Activated naive CD8-positive, alpha-beta T cell treated with anti-CD3 and anti-CD28 coated beads, Interleukin-2, amount 50 U/mL, for 16 hours (primary cell): Measurements from ENCODE around the gene QSER1.
"Not testable (repeated sequence)": the region's sequence is repeated elsewhere in the genome, so short reads cannot be mapped to it uniquely, and the experiment has no call there.

Experiments
- DNase-seq: peaks from one replicate; pipeline ENCODE4 v3.0.0-alpha.2; 2020; ENCODE audit warnings: low read depth, low spot score

The QSER1 gene

DNA sequence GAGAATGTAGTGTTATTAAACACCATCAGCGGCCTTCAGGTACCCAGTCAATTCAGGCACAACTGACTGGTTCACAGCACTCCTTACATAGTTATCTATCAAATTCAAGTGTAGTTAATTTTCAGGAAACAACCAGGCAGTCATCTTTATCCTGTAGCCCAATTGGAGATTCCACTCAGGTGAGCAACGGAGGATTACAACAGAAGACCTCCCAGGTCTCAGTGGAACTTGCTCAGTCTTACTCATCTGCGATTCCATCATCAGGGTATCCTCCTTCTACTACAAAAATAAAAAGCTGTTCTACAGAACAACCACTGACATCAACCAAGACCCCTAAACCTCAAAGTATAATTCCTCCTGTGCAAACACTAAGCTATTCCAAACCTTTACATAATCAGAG, 39.6 kb downstream of the QSER1 start:
- no peak for DNase-seq

DNA sequence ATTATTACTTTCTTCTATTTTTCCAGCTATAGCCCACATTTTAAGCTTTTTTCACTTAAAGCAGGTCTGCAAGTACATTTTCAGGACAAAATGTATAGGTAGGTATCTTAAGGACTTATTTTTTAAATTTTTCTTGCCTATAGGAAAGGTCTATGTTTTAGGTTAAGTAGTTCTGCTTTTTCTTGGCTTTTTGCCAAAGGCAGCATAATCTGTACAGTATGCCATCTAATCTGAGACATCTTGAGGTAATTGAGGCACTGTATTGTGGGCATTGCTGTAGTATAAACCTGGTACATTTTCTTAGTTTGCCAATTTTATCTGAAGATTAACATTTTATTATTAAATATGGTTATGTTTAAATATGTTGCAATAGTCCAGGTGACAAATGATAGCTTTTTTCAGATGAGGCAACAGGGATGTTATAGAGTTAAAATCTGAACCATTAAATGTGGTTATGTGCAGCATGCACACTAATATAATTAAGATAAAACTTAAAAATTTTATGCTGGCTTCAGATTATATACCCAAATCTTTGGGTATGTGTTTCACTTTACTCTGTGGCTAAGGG, 42.9 kb downstream of the QSER1 start:
- DNase-seq, result no peak

DNA sequence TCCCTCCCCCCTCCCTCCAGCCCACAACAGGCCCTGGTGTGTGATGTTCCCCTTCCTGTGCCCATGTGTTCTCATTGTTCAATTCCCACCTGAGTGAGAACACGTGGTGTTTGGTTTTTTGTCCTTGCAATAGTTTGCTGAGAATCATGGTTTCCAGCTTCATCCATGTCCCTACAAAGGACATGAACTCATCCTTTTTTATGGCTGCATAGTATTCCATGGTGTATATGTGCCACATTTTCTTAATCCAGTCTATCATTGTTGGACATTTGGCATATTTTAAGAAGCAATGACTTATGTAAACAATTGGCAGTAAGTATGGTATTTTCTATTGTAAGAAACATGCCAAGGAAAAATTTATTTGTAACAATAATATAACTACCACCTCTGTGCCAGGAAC, 43.6 kb downstream of the QSER1 start:
- DNase-seq, result not testable (repeated sequence)

DNA sequence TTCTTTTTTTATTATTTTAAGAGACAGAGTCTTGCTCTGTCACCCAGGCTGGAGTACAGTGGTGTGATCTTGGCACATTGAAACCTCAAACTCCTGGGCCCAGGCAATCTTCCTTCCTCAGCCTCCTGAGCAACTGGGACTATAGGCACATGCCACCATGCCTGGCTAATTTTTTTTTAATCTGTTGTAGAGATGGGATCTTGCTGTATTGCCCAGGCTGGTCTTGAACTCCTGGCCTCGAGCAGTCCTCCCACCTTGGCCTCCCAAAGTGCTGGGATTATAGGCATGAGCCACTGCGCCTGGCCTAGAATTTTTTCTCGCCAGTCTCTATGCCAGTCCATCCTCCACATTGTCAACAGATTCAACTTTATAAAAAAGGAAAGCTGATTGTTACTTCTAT, 44.7 kb downstream of the QSER1 start:
- not testable (repeated sequence) for DNase-seq

DNA sequence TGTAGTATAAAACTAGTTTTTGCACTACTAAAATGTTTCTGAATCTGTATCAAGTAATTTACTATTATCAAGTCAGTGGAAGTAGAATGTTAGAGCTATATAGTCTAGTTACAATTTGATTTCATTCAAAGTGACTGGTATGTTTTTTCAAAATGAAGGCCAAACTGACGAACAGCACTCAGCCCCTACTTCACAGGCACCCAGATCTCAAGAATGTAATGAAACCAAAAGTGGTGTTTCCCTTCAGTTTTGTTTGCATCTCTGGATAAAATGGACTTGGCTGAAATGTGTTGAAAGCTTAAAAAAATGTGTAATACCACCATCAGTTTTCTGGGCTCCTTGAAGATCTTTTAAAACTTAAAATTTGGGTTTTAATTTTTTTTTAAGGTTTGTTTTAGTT, 46.4 kb downstream of the QSER1 start:
- no peak for DNase-seq

DNA sequence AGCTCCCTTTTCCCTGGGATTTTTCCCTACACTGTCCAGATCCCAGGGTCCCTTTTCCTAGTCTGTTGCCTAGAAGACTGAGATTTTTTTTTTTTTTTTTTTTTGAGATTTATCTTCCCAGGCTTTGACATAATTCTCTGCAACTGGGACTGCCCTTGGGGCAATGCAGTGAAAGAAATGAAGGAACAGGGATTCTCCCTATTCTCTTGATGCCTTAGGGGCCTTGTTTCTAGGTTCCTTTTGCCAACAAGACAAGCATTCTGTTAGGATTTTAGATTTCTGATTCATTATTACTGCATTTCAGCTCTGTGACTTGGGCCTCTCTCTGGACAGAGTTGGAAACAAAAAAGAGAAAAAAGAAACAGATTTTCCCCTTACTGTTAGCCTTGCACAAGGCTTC, 47.3 kb downstream of the QSER1 start:
- DNase-seq, result no peak

DNA sequence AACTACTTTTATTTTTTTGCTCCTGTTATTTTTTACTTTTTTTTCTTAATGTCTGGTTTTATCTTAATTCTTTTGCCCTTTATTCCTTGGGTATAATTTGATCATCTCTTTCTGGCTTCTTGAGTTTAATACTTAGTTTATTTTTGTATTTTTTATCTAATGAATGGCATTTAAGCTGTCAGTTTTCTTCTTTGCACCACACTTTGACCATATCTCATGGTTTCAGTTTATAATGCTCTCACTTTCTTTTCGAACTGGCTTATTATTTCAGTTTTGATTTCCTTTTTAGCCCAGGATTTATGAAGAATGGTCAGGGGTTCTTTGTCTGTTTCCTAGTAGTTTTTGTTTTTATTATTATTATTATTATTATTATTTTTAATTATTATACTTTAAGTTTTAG, 48.3 kb downstream of the QSER1 start:
- no peak for DNase-seq

DNA sequence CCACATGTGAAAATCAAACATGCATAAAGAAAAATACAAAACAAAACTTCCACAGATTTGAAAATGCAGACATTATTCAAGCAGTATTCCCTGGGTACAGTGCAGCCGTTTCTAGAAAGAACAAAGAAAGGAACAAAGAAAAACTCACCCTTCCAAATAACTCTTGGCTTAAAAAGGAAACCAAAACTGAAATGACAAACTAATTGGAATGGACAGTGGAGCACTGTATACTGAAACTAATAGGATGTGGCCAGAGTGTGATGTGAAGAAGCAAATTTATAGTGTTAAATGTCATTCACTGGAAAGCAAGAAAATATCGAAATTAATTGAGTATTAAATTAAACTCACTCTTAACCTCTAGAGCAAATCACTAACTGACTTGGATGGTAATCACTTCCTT, 55.4 kb downstream of the QSER1 start:
- no peak for DNase-seq

DNA sequence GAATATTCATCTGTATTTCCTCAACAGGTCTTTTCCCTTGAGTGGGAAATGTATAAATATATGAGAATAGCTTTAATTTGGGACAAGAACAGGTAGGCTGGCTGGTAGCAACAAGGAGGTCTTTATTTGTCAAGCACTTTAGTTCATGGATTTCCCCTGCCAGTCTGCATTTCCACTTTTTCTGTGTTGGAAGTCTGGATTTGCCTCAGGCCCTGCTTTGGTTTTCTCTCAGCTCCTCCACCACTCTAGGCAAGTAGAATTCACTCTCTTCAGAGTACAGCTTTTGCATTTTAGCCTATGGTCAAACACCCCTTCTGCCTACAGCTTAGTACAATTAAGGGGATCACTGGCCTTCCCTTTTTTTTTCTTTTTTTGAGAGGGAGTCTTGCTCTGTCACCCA, 57.1 kb downstream of the QSER1 start:
- no peak for DNase-seq

DNA sequence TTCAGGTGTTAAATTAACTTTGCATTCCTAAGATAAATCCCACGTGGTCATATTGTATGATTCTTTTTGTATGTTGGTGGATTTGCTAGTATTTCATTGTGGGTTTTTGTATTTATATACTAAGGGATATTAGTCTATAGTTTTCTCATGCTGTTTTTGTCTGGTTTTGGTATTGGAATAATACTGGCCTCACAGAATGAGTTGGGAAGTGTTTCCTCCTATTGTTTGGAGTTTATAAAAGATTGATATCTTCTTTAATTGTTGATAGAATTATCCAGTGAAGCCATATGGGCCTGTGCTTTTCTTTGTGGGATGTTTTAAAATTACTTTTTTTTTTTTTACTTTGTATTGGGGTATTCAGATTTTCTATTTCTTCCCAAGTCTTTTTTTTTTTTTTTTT, 59.8 kb downstream of the QSER1 start:
- no peak for DNase-seq

DNA sequence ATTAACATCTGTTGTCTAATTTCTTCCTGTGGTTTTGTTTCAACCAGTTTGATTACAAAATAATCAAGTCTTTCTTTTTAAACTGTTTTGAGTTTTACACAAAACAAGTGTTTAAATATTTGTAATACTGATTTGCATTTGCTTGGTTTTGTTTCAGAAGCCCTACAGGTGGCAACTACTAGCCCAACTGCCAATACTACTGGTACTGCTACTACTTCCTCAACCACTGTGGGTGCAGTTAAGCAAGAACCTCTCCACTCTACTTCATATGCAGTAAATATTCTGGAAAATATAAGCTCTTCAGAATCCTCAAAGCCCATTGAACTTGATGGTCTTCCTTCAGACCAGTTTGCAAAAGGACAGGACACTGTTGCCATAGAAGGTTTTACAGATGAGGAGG, 61.1 kb downstream of the QSER1 start:
- no peak for DNase-seq

DNA sequence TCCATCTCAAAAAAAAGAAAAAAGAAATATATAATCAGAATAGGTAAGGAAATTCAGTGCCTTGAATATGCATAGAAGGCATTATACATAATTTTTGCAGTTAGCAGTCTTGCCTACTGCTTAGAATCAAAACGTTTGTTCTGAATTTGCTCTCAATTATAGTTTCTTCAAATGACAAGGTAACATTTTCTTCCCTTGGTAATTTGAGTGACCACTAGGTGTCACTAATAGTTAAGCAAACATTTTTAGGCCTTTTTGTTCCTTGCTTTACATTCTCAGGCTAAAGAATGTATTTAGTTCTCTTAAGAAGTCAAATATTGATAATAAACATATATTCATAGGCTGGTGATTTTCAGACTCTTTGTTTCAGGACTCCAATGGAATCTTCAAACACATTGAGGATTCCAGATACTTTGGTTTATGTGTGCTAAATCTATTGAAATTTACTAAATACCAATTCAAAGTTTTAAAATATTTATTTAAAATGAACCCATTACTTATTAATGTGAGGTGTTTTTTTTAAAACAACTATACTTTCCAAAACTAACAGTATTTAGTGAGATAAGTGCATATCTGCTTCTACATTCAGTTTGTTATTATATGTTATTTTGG, 68.0 kb downstream of the QSER1 start:
- DNase-seq, result no peak

DNA sequence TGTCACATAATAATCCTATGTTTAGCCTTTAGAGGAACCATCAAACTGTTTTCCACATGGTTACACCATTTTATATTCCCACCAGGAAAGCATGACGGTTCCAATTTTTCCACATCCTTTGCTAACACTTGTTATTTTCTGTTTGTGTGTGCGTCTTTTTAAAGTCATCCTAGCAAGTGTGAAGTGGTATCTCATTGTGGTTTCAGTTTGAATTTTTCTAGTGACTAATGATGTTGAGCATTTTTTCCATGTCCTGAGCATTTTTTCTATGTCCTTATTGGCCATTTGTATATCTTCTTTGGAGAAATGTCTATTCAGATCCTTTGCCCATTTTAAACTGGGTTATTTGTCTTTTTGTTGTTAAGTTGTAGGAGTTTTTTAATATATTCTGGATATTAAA, 69.4 kb downstream of the QSER1 start:
- DNase-seq, result no peak

DNA sequence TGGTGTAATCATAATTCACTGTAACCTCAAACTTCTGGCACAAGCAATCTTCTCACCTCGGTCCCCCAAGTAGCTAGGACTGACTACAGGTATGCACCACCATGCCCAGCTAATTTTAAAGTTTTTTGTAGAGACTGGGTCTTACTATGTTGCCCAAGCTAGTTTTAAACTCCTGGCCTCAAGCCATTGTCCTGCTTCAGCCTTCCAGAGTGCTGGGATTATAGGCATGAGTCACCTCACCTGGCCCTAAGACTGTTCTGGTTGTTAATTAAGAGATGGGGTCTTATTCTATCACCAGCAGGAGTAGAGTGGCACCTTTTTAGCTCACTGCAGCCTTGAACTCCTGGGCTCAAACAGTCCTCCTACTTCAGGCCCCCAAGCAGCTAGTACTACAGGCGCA, 71.1 kb downstream of the QSER1 start:
- no peak for DNase-seq

DNA sequence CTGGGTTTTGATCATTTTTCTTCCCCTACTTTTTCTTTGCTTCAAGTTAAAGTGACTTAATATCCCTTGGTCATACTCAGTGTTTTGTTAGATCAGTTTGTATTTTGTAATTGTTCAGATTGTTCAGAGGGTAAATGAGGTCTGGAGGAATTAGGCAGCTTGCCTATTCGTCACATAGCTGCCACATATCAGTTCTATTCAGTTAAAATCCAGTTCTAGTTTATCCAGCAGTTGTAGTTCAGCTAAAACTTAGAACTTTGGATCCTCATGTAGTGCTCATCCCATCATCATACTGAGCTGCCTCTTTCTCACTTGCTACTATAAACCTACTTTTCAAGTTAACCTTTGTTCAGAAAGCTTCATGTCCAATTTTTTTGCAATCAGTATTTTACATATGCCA, 75.9 kb downstream of the QSER1 start:
- no peak for DNase-seq

DNA sequence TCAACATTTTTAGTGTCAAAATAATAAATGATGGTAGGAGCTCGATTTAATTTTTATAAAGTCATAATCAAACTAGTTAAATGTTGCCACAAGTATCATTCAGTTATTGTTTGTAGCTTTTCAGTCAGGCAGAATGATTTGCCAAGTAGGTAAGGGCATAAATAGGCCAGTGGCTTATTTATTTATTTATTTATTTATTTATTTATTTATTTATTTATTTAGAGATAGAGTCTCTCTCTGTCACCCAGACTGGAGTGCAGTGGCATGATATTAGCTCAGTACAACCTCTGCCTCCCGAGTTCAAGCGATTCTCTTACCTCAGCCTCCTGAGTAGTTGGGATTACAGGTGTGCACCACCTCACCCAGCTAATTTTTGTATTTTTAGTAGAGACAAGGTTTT, 79.6 kb downstream of the QSER1 start:
- DNase-seq, result not testable (repeated sequence)

DNA sequence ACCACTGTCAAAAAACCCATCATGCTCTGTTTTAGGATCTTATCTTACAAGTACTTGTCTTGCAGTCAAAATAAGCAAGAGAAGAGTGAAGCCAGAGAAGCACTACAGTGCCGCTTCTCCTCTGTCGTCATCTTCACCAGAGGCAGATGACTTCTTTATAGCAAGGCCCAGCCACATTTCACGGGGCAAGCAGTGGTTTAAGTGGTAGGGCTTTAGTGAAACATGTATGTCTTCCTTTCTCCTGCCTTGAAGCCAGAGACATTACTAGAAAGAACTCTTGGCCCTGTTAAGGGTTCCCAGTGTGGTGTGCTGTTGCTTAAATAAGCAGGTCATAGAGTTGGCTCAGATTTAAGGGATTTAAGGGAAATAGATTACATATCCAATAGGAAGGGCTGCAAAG, 80.2 kb downstream of the QSER1 start:
- DNase-seq, result no peak

DNA sequence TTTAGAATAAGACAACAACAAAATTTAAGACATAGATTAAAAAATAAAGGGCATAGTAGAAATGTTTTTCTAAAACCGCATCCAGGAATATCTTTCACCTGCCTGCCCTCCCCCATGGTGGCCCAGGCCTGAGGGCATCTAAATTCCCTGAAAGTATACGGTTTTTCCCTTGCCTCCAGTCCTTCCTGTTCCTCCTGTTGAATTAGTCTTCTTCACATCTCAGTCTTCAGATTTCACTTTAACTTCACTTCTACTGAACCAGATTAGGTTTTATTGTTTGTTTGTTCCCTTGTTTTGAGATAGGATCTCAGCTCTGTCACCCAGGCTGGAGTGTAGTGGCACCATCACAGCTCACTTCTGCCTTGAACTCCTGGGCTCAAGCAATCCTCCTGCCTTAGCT, 90.0 kb downstream of the QSER1 start:
- no peak for DNase-seq

DNA sequence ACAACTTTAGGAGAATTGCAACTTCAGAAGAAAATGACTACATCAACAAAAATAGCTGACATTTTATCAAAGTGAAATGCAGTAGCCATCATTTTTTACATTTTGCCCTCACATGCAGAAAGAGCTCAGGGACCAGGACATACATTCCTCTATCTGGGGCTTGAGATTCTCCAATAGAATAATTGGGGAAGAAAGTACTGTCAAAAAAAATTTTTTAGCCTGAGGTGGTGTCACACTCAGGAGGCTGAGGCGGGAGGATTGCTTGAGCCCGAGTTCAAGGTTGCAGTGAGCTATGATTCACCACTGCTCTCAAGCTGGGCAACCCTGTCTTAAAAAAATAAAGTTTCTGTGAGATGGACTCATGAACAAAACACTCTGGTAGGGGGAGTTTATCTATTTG, 90.9 kb downstream of the QSER1 start:
- no peak for DNase-seq

DNA sequence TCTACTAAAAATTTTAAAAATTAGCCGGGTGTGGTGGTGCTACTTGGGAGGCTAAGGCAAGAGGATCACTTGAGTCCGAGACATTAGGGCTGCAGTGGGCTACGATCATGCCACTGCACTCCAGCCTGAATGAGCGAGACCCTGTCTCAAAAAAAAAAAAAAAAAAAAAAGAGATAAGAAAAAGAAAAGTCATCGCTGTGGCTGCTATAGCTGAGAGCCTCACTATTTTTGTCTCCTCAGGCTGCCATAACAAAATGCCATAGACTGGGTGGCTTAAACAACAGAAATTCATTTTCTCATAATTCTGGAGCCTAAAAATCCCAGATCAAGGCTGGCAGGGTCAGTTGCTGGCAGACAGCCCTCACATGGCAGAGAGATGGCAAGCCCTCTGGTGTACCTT, 93.0 kb downstream of the QSER1 start:
- no peak for DNase-seq

DNA sequence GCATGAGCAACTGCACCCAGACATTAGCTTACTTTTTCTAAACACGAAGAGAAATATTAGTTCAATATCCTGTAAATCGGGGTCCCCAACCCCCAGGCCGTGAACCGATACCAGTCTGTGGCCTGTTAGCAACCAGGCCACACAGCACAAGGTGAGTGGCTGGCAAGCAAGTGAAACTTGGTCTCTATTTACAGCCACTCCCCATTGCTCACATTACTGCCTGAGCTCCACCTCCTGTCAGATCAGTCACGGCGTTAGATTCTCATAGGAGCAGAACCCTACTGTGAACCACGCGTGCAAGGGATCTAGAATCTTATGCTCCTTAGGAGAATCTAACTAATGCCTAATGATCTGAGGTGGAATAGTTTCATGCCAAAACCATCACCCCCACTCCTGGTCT, 95.2 kb downstream of the QSER1 start:
- DNase-seq, result no peak

DNA sequence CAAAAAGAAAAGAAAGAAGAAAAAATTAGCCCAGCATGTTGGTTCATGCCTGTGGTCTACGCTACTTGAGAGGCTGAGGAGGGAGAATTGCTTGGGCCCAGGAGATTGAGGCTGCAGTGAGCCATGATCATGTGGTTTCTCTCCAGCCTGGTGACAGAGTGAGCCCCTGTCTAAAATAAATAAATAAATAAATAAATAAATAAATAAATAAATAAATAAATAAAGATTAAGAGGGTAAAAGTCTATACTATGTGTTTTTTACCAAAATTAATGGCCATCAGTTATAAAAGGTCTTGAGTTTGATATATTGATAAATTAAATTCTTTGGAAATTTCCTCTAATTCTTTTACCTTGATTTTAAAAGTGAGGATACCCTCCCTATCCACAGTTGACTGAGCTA, 97.9 kb downstream of the QSER1 start:
- DNase-seq, result no peak

DNA sequence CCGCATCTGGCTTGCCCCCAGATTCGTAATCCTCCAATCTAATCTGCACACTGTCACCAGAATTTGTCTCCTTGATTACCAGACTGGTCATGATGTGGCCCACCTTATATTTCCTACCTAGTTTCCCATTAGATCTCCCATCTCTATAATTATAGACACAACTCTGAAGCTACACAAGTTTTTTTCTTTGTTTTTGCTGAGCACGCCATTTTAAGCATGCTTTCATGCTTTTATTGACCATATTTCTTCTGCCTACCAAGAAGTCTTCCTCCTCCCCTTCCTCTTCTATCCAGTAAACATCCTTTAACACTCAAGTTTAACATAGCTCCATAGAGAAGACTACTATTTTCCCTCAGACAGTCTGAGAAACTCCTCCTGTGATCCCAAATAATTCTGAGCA, 98.8 kb downstream of the QSER1 start:
- DNase-seq, result no peak

DNA sequence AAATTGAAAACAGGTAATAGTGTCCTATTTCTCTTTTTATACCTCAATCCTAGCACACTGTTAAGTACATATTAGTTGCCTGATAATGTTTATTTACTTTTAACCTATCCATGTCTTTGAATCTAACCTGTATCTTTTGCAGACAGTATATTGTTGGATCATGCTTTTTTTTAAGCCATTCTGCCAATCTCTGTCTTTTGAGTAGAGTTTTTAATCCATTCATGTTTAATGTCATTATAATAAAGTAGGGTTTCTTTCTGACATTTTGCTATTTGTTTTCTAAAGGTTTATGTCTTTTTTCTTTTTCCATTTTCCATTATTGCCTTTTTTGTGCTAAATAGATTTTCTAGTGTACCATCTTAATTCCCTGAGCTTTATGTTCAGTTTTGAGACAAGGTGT, 99.3 kb downstream of the QSER1 start:
- DNase-seq, result no peak
